ENCODE results near the gene CYP2D6.

CYP2D6 gene

GRCh38 chr22:42079319-42080251 lies 51.0 kb downstream of the CYP2D6 start, which contains the start of gene SMDT1:
Gene SMDT1, plus strand, starts transcription at chr22:42079700. Its CDS starts 69 bp downstream, at chr22:42079769.
- Mint-ChIP-seq H3K36me3 (ENCODE audit: insufficient read depth) (peaks cover 24% of the 10 kb centered on the region), H3K27ac (ENCODE audit: low read depth) (peak within 1 kb of the TSS; percentile 94), H3K9me3 (no peaks in the 10 kb centered on the region), H3K4me1 (peaks cover 27% of the 10 kb centered on the region), H3K27me3 (no peaks in the 10 kb centered on the region), H3K4me3 (peak within 1 kb of the TSS; percentile 96)
- peak; percentile 95 to 96 for DNase-seq (ENCODE audit: low spot score in 2 of 2)
- peak; percentile 95 for ATAC-seq (replicated peaks; ENCODE audit: extremely low read depth, poor library complexity, severe bottlenecking)

- peaks cover 15% of the 10 kb centered on the region for H3K36me3 Mint-ChIP-seq (ENCODE audit: insufficient read depth)
- H3K4me3 Mint-ChIP-seq, result peak overlapping the region; percentile 96
- no peak for ATAC-seq (replicated peaks; ENCODE audit: extremely low read depth, poor library complexity, severe bottlenecking)
- H3K27ac Mint-ChIP-seq (ENCODE audit: low read depth), result peak overlapping the region; percentile 94
- no peaks in the 10 kb centered on the region for H3K27me3 Mint-ChIP-seq
- H3K4me1 Mint-ChIP-seq, result peaks cover 27% of the 10 kb centered on the region
- no peak for DNase-seq (ENCODE audit: low spot score in 2 of 2)
- H3K9me3 Mint-ChIP-seq, result no peaks in the 10 kb centered on the region
Measured at GRCh38 chr22:42078469-42079318, 51.9 kb downstream of the CYP2D6 start.

GRCh38 chr22:42077486-42078125 lies 53.0 kb downstream of the CYP2D6 start:
- H3K4me3 Mint-ChIP-seq, result no peak overlapping the region
- no peaks in the 10 kb centered on the region for H3K27me3 Mint-ChIP-seq
- no peak overlapping the region for H3K27ac Mint-ChIP-seq (ENCODE audit: low read depth)
- peaks cover 27% of the 10 kb centered on the region for H3K4me1 Mint-ChIP-seq
- H3K36me3 Mint-ChIP-seq (ENCODE audit: insufficient read depth), result peaks cover 12% of the 10 kb centered on the region
- DNase-seq (ENCODE audit: low spot score in 2 of 2) (no peak), ATAC-seq (replicated peaks; ENCODE audit: extremely low read depth, poor library complexity, severe bottlenecking) (no peak)
- no peaks in the 10 kb centered on the region for H3K9me3 Mint-ChIP-seq

GRCh38 chr22:42076764-42077485 lies 53.7 kb downstream of the CYP2D6 start:
- ATAC-seq (replicated peaks; ENCODE audit: extremely low read depth, poor library complexity, severe bottlenecking) (no peak), DNase-seq (ENCODE audit: low spot score in 2 of 2) (no peak)
- Mint-ChIP-seq H3K27ac (ENCODE audit: low read depth) (no peak overlapping the region), H3K9me3 (no peaks in the 10 kb centered on the region), H3K4me1 (peaks cover 27% of the 10 kb centered on the region), H3K36me3 (ENCODE audit: insufficient read depth) (peaks cover 12% of the 10 kb centered on the region), H3K27me3 (no peaks in the 10 kb centered on the region), H3K4me3 (no peak overlapping the region)
